ENCODE measurements around the gene MYCT1.
"Not testable (repeated sequence)": the region's sequence is repeated elsewhere in the genome, so short reads cannot be mapped to it uniquely, and the experiment has no call there.

MYCT1 gene, protein sequence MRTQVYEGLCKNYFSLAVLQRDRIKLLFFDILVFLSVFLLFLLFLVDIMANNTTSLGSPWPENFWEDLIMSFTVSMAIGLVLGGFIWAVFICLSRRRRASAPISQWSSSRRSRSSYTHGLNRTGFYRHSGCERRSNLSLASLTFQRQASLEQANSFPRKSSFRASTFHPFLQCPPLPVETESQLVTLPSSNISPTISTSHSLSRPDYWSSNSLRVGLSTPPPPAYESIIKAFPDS

DNA sequence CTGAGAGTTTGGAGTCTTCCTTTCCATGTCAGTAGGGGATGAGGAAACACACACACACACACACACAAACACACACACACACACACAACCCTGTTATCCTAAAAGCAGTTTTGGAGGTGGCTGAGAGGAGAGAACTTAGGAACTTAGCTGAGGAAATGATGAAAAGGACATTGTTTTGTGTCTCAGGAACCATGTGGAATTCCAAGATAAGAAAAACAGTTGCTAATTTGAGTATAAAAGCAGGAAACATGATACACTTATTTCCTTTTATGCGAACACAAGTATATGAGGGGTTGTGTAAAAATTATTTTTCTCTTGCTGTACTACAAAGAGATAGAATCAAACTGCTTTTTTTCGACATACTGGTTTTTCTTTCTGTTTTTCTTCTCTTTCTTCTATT, at the start of gene MYCT1:
TSS of gene MYCT1 (plus strand) at position 264 of the 400 bp plus-strand sequence. CDS start at position 270, 6 bp downstream.
- DNase-seq (ENCODE audit: low read depth in 2 of 2) = no peak

DNA sequence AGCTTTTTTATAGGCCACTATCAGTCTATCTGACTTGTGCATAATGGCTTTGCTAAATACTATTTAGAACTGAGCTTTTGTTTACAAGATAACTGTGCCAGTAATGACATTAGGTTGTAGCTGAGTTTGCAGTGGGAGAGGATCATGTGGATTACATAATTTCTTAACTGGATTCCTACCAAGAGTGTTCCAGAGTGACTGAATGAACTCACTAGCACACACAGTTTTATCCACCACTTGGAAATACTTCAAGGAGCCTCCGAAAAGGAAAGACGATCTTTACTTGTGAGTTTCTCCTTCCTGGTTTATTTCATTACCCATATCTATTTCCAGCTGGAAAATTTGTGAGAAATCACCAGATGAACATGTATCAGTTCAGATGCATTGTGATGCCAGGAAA, 49.6 kb upstream of the MYCT1 start:
- DNase-seq (ENCODE audit: low read depth in 2 of 2) = no peak

DNA sequence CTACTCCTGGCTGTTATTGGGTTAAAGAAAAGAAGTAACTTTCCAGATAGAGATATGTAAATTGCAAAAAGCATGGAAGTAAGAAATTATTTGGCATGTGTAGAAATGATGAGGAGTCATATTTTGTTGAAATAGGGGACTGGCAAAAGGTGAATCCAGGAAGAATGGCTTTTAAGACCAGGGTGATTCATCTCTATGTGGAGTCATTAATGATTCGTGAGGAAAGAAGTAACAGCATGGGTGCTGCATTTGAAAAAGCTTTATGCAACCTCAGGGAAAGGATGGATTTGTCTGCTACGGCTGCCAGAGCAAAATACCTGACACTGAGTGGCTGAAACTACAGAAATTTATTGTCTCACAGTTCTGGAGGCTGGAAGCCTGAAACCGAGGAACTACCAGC, 45.7 kb upstream of the MYCT1 start:
- DNase-seq (ENCODE audit: low read depth in 2 of 2) = no peak

DNA sequence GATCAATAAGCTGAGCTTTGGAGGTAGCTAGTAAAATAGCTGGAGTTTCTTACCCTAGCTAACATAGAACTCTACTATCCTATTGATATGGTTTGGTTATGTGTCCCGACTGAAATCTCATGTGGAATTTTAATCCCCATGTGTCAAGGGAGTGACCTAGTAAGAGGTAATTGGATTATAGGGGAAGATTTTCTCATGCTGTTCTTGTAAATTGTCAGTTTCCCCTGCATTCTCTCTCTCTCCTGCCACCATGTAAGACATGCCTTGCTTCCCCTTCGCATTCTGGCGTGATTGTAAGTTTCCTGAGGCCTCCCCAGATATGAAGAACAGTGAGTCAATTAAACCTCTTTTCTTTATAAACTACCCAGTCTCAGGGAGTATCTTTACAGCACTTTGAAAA, 35.9 kb upstream of the MYCT1 start:
- DNase-seq (ENCODE audit: low read depth in 2 of 2) = no peak

DNA sequence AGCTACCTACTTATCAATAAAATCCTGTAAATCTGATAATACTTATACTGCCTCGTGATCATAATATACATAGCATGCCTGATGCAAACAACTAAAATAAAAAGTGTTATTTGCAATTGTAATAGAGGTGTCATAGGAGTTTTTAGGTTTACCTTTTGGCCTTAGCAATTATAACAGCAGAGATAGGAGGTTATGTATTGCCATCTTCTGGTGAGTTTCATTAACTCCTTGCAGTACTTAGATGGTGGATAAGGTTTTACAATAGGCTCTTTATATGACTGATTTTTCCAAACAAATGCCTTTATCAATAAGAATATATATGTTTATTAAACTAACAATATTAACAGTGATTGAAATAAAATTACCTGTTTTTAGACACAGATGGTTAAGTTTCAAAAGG, 27.8 kb upstream of the MYCT1 start:
- no peak for DNase-seq (ENCODE audit: low read depth in 2 of 2)

DNA sequence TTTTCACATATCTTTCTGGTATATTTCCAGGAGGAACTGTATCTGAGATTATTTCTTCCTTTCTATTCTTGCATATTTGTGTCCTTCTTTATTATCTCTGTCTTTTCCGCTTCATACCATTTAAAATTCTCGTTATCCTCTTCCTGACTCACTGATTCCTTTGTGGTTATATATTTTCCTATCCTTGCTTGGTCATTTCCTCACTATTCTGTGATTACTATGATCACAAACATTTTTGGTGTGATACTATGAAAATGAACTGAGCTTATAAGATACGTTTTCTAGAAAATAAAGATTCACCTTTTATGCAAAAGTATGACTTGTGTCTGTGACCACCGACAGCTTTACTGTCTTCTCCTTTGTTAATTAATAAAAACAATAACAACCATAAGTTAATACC, 26.5 kb upstream of the MYCT1 start:
- DNase-seq (ENCODE audit: low read depth in 2 of 2) = no peak

DNA sequence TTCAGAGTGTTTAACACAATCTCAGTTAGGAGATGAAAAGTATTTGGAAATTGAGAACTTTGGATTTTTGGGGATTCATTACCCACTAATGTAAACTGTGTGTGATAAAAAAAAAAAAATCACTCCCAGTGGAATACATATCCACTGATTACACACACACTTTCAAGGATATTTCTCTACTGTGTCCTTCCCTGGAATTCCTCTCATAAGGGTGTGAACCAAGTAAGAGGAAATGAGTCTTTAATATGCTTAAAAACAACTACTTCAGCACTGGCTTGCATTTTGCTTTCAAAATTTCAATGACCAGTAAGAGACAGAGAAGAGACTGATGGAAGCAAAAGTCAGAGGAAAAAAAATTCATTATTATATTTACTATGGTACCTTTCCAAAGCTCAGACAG, 24.5 kb upstream of the MYCT1 start:
- DNase-seq (ENCODE audit: low read depth in 2 of 2) = no peak

DNA sequence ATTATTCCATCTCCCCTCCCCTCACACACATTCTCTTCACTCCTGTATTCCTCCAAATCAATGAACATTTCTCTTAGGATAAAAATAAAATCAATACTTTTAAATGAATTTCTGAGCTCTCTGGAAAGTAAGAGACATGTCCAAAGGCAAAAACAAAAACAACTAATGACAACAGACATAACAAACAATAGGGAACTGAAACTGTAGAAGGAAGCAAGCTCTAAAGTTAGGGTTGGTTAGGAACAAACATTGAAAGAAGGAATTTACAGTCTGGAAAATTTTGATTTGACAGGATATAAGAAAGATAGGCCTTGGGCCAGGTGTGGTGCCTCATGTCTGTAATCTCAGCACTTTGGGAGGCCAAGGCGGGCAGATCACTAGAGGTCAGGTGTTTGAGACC, 17.5 kb upstream of the MYCT1 start:
- DNase-seq (ENCODE audit: low read depth in 2 of 2) = no peak

DNA sequence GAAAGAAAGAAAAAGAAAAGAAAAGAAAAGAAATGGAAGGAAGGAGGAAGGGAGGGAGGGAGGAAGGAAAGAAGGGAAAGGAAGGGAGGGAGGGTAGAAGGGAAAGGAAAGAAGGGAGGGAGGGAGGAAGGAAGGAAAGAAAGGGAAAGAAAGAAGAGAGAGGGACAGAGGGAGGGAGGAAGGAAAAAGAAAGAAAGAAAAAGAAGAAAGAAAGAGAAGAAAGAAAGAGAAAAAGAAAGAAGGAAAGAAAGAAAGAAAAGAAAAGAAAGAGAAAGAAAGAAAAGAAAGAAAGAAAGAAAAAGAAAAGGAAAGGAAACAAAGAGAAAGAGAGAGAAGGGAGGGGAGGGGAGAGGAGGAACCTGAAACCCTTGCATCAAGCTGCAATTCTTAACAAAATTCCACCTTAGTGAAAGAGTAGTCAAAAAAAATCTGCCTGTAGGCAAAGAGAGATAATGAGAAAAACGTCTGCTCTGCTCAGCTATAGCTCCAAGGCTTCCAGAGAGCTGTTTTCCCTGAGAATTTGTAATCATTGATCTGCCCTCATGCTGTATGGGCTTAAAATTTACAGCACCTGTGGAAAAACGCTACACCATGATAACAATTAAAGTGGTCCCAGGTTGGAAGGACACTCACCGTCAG, 16.7 kb upstream of the MYCT1 start:
- no peak for DNase-seq (ENCODE audit: low read depth in 2 of 2)

DNA sequence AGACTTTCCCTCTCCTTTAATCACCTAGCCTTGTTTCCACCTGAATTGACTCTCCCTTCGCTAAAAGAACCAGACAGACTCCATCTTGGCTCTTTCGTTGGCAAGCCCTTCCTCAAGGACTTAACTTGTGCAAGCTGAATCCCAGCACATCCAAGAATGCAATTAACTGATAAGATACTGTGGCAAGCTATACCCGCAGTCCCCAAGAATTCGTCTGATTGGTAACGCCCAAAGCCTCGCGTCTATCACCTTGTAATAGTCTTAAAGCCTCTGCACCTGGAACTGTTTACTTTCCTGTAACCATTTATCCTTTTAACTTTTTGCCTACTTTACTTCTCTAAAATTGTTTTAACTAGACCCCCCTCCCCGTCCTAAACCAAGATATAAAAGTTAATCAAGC, 15.6 kb upstream of the MYCT1 start:
- no peak for DNase-seq (ENCODE audit: low read depth in 2 of 2)

DNA sequence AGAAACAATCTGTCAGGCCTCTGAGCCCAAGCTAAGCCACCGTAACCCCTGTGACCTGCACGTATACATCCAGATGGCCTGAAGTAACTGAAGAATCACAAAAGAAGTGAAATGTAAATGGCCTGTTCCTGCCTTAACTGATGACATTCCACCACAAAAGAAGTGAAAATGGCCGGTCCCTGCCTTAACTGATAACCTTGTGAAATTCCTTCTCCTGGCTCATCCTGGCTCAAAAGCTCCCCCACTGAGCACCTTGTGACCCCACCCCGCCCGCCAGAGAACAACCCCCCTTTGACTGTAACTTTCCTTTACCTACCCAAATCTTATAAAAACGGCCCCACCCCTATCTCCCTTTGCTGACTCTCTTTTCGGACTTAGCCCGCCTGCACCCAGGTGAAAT, 14.8 kb upstream of the MYCT1 start:
- DNase-seq (ENCODE audit: low read depth in 2 of 2) = not testable (repeated sequence)

DNA sequence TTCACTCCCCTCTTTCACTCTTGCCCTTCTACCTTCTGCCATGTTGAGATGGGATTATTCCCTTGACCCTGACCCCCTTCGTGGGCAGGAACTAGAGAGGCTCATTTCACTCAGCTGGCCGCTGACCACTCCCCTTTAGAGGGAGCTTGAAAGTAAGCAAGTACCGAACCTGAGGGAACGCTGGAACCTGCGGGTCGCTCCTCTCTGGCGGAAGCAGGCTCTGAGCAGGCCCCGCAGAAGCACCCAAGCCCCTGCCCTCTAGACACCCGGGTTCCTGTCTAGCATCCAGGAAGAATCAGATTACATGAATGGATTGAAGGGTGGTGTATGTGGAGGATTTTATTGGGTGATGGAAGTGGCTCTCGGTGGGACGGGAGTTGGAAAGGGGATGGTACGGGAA, 11.9 kb upstream of the MYCT1 start:
- DNase-seq (ENCODE audit: low read depth in 2 of 2) = no peak

DNA sequence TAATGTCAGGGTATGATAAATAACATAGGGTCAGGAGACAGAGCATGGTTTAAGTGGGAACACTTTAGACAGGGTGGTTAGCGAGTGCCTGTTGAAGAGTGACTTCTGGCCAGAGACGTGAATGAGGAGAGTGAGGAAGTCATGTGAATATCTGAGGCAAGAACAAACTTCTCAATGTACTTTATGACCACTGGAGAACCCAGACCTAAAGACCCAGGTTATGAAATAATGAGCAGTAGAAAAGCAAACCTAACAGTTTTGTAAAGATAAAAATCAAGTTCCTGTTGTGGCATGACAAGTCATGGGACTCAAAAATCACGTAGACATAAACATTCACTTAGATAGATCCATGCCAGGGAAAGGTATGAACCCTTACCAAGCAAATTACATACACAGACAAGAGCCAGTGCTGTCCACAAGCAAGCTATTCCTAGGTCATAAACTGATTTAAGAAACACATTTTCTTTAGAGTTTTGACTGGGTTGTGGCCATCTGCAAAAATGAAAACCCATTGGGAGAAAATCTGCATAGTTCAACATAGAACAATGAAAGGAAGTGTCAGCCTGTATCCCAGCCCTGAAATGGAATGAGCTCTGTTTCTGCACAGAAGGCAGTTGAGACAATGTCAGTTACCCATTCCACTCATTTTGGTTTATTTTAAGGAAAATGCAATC, 2.2 kb upstream of the MYCT1 start:
- DNase-seq (ENCODE audit: low read depth in 2 of 2) = no peak

DNA sequence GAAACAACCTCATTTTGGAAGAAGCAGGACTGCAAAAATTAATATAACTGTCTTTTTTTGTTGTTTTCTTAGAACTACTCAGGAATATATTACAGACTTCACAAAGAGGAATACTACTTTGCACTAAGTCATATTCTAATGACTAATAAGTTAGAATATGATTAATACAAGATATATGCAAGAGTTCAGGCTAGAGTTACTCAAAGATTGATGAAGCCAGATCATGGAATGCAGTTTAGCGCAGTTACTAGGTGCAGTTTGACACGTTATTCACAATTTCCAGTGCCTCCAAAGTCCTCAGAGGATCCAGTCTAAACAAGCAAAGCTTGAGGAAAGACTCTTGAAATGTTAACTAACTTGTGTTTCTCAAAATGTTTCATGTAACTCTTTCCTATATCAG, 1.2 kb upstream of the MYCT1 start:
- DNase-seq (ENCODE audit: low read depth in 2 of 2) = no peak

DNA sequence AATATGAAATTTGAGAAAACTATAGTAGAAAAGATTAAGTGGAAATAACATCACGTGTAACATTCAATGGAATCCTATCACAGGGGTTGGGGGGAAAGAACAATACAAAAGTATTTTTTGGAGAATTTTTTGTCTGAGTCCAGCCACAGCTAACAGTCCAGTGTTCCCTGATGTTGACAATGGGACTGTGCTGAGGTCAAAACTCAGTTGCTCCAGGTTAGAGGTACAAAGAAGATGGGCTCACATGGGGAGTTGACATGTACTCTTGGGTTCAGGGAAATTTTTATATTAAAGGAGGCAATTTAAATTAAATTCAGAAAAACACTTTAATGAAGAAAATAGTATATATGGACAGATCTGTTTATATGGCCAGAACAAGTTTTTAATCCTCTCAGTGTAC, 995 bp downstream of the MYCT1 start:
- no peak for DNase-seq (ENCODE audit: low read depth in 2 of 2)

DNA sequence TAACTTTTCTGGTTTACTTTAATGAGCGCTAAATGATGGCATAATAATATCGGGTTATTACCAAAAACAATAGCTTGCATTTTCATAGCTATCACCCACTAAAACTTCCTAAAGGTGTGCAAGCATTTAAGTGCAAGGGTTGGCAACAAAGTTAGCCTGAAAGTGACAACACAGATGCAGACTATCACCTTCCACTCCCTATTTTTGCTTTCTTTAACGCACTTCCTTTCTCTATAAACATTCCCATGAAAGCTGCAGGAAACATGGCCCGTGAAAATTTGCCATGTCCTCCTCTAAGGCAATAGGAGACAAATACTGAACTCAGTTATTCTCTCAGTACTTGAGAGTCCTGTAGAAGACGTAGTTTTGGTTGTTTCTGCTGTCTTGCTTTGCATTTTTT, 2.7 kb downstream of the MYCT1 start:
- no peak for DNase-seq (ENCODE audit: low read depth in 2 of 2)

DNA sequence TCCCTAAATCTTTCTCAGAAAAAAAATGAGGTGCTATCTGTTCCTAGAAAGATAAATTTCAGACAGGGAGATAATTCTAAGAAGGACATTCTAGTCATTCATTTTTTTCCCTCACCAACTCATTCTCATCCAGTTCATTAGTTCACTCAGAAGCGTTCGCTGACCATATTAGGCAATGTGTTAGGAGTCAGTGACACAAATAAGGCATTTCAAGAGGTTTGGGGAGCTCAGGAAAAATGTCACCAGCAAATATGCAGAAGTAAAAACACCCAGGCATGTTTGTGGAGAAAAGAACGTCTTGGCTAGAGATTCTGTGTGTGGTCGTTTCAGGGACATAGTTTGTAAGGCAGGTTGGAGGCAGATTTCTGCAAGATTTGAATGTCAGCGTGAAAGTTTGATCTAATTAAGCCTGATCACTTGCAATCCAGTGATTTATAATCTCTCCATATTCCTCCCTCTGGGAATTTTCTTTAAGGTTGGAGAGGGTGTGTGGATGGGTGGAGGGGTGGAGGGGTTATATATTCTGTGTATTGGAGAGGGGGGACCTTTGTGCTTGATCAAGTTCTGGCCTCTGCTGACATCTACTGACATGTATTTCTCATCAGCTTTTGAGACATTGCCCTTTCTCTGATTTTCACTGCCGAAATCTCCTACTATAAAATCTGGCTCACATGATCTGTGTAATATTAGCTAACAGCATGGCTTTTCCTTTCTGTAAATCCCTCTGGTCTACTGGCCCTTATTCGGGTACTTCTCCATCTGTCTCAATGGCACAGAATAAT, 3.6 kb downstream of the MYCT1 start:
- no peak for DNase-seq (ENCODE audit: low read depth in 2 of 2)

DNA sequence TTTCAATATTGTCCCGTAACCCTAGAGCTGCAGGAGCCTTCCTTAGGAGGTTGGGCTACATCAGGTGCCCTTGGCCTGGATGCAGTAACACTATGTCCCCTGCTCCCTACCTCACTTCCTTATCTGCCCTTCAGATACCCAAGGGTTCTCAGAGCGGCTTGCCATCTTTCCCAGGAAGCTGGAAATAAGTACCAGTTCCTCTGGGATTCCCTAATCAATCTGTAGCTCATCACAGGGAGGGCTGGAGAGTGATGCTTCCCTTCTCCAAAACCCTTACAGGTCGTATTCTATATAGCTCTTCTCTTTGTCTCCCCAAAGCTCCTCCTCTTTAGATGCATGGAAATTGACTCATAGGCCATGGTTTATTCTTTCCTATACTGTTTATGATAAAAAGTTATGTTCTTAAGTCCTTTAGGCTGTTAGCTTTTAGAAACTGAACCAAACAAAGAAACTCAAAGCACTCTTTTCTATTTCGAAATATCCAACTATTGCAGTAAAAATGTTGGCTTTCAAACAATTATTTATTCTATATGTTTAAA, 4.2 kb downstream of the MYCT1 start:
- DNase-seq (ENCODE audit: low read depth in 2 of 2) = no peak

DNA sequence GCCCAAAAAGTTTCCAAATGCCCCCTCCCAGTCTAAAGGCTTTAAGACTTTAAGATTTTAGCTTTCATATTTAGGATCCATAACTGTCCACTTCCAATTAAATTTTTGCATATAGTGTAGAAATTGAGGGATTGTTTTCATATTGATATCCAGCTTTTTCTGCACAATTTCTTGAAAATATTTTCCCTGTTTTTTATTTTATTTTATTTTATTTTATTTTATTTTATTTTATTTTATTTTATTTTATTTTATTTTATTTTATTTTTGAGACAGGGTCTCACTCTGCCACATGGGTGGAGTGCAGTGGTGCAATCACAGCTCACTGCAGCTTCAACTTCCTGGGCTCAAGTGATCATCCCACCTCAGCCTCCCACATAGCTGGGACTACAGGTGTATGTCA, 6.1 kb downstream of the MYCT1 start:
- DNase-seq (ENCODE audit: low read depth in 2 of 2) = not testable (repeated sequence)

DNA sequence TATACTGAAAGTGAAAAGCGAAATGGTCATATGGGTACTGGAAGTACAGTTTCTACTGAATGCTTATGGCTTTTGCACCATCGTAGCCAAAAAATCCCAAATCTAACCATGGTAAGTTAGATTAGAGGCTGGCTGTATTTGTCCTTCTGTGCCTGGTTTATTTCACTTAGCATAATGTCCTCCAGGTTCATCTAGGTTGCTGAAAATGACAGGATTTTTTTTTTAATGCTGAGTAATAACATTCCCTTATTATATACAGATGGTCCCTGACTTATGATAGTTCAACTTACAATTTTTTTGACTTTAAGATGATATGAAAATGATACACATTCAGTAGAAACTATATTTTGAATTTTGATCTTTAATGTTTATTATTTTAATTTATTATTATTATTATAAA, 7.6 kb downstream of the MYCT1 start:
- no peak for DNase-seq (ENCODE audit: low read depth in 2 of 2)

DNA sequence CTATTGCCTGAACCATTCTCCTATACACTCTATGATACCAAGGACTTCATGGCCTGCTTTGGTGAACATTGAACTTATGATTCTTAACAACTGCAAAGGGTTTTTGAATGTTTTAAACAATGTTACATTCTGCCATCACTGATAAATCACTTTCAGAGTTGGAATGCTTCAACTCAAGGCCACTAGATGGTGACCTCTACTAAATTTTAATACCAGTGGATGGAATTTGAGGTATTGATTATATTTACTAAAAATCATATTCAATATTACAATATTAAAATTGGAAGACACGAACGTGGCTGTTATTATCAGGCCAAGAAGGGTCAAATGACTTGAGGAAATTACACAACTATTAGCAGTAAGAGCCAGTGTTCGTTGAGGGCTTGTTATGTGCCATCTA, 18.6 kb downstream of the MYCT1 start:
- no peak for DNase-seq (ENCODE audit: low read depth in 2 of 2)

DNA sequence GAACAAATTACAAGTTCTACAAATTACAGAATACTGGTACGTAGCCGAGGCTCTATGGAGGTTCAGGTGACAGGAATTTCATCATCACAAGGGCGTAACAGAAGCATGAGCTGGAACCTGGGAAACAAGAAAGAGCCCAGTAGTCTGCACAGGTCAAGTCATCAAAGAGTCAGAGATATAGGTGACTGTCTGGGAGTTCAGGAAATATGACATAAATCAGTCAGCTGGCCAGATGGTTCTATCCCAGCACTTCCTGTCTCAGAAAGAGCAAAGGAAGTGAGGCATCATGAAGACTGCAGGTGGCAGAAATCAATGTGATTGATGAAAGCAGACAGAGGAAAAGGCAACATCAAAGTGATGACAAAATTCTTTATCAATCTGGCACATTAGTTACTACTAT, 23.3 kb downstream of the MYCT1 start:
- no peak for DNase-seq (ENCODE audit: low read depth in 2 of 2)
